Activated T-cell treated with anti-CD3 and anti-CD28 coated beads for 24 hours (primary cell): ENCODE results near the gene FKBP6.
A peak's percentile ranks its signal among the peaks of the same experiment; 100 is the strongest.
"Not testable (repeated sequence)": the region's sequence is repeated elsewhere in the genome, so short reads cannot be mapped to it uniquely, and the experiment has no call there.

Experiments
- DNase-seq: peaks from one replicate; pipeline ENCODE4 v3.0.0-alpha.2; 2020; ENCODE audit warnings: low read depth

The FKBP6 gene

GRCh38 chr7:73327922-73328321 is at the start of gene FKBP6, which contains the start of gene TRIM50:
TSS of gene FKBP6 (plus strand) at chr7:73328161. CDS start at chr7:73328429, 268 bp downstream.
TSS of gene TRIM50 (minus strand) at chr7:73328082. CDS start at chr7:73324787, 3,295 bp downstream.
- not testable (repeated sequence) for DNase-seq

- DNase-seq, result not testable (repeated sequence)
Measured at GRCh38 chr7:73297235-73297634, 30.7 kb upstream of the FKBP6 start.

- DNase-seq, result not testable (repeated sequence)
Measured at GRCh38 chr7:73297706-73298105, 30.3 kb upstream of the FKBP6 start.

GRCh38 chr7:73299812-73300211 is 28.1 kb upstream of the FKBP6 start:
- not testable (repeated sequence) for DNase-seq

GRCh38 chr7:73301108-73301507 is 26.9 kb upstream of the FKBP6 start:
- not testable (repeated sequence) for DNase-seq

GRCh38 chr7:73302846-73303245 is 25.1 kb upstream of the FKBP6 start:
- DNase-seq, result not testable (repeated sequence)

GRCh38 chr7:73303546-73303945 is 24.4 kb upstream of the FKBP6 start:
- DNase-seq, result no peak

- no peak for DNase-seq
Measured at GRCh38 chr7:73304071-73304470, 23.9 kb upstream of the FKBP6 start.

- DNase-seq, result not testable (repeated sequence)
Measured at GRCh38 chr7:73304612-73305387, 23.2 kb upstream of the FKBP6 start.

- no peak for DNase-seq
Measured at GRCh38 chr7:73307436-73307835, 20.5 kb upstream of the FKBP6 start.

GRCh38 chr7:73308074-73308664 is 19.8 kb upstream of the FKBP6 start:
- DNase-seq, result no peak

GRCh38 chr7:73308665-73309214 is 19.2 kb upstream of the FKBP6 start, which contains the start of gene NSUN5:
TSS of gene NSUN5 (minus strand) at chr7:73308826. CDS start at chr7:73308790, 36 bp downstream.
- peak; percentile 87 for DNase-seq

- DNase-seq, result not testable (repeated sequence)
Measured at GRCh38 chr7:73311421-73311820, 16.5 kb upstream of the FKBP6 start.

GRCh38 chr7:73312831-73313520 is 15.0 kb upstream of the FKBP6 start:
- DNase-seq, result no peak

GRCh38 chr7:73313521-73313906 is 14.4 kb upstream of the FKBP6 start:
- no peak for DNase-seq

GRCh38 chr7:73314271-73314670 is 13.7 kb upstream of the FKBP6 start:
- DNase-seq, result no peak

- DNase-seq, result no peak
Measured at GRCh38 chr7:73316521-73316920, 11.4 kb upstream of the FKBP6 start.

- not testable (repeated sequence) for DNase-seq
Measured at GRCh38 chr7:73318656-73319204, 9.2 kb upstream of the FKBP6 start.

- not testable (repeated sequence) for DNase-seq
Measured at GRCh38 chr7:73319541-73319940, 8.4 kb upstream of the FKBP6 start.

GRCh38 chr7:73320009-73320408 is 8.0 kb upstream of the FKBP6 start:
- not testable (repeated sequence) for DNase-seq

GRCh38 chr7:73323434-73324080 is 4.4 kb upstream of the FKBP6 start:
- not testable (repeated sequence) for DNase-seq
